Epithelial cell of esophagus (primary cell): ENCODE data around the gene PSEN2.
A peak's percentile ranks its signal among the peaks of the same experiment; 100 is the strongest.

Source experiments
- DNase-seq: peaks from one replicate; pipeline ENCODE4 v3.0.0; 2010; ENCODE audit warnings: low read depth
- H3K4me3 ChIP-seq: 2 replicates; pipeline ENCODE4 v1.5.1; 2011; ENCODE audit warnings: mild to moderate bottlenecking, low read length, control low read depth
- CTCF ChIP-seq: IDR thresholded peaks from 2 replicates; pipeline ENCODE4 v1.5.1; 2011; ENCODE audit warnings: low read depth, mild to moderate bottlenecking, low read length, control low read depth, inconsistent platforms; ENCODE audit not compliant: insufficient read depth; ENCODE audit errors: missing control alignments

The PSEN2 gene

GRCh38 chr1:226882631-226883409 lies 12.4 kb downstream of the PSEN2 start:
- H3K4me3 ChIP-seq = no peak overlapping the region
- peak; percentile 19 for DNase-seq
- TF ChIP-seq CTCF = no peak

- no peak overlapping the region for H3K4me3 ChIP-seq
- no peak for TF ChIP-seq CTCF
- DNase-seq = no peak
These were observed 13.2 kb downstream of the PSEN2 start for GRCh38 chr1:226883630-226884029.

GRCh38 chr1:226884116-226884625 lies 13.8 kb downstream of the PSEN2 start:
- no peak for TF ChIP-seq CTCF
- DNase-seq = peak; percentile 47

GRCh38 chr1:226884966-226885820 lies 14.8 kb downstream of the PSEN2 start:
- no peak for DNase-seq
- TF ChIP-seq CTCF = no peak
- H3K4me3 ChIP-seq = no peak overlapping the region

More at GRCh38 chr1:226884116-226884625, 13.8 kb downstream of the PSEN2 start:
- no peak overlapping the region for H3K4me3 ChIP-seq

GRCh38 chr1:226886122-226886901 lies 15.9 kb downstream of the PSEN2 start:
- no peak overlapping the region for H3K4me3 ChIP-seq
- DNase-seq = no peak
- TF ChIP-seq CTCF = no peak

- TF ChIP-seq CTCF = no peak
These were observed 16.6 kb downstream of the PSEN2 start for GRCh38 chr1:226887006-226887405.

More at GRCh38 chr1:226887006-226887405, 16.6 kb downstream of the PSEN2 start:
- H3K4me3 ChIP-seq = no peak overlapping the region
- no peak for DNase-seq
